8988T (cell line): Measurements from ENCODE around the gene RFT1.

Experiments
- DNase-seq: peaks from one replicate; pipeline ENCODE4 v3.0.0; 2011

Gene RFT1

GRCh38 chr3:53130179-53131061 is at the start of gene RFT1:
TSS of gene RFT1 (minus strand) at chr3:53130435. CDS start at chr3:53130400, 35 bp downstream.
- peak; percentile 69 for DNase-seq

GRCh38 chr3:53179580-53179979 is 49.3 kb upstream of the RFT1 start:
- DNase-seq = no peak

GRCh38 chr3:53178246-53178645 is 48.0 kb upstream of the RFT1 start:
- DNase-seq = no peak

- DNase-seq = no peak
Observed at GRCh38 chr3:53175613-53176540, 45.6 kb upstream of the RFT1 start.

- no peak for DNase-seq
Observed at GRCh38 chr3:53174346-53175250, 44.4 kb upstream of the RFT1 start.

GRCh38 chr3:53173107-53173506 is 42.9 kb upstream of the RFT1 start:
- no peak for DNase-seq

GRCh38 chr3:53171827-53172505 is 41.7 kb upstream of the RFT1 start:
- no peak for DNase-seq

- no peak for DNase-seq
Observed at GRCh38 chr3:53171064-53171418, 40.8 kb upstream of the RFT1 start.

- no peak for DNase-seq
Observed at GRCh38 chr3:53170325-53171063, 40.3 kb upstream of the RFT1 start.

- DNase-seq = no peak
Observed at GRCh38 chr3:53169832-53170324, 39.6 kb upstream of the RFT1 start.

GRCh38 chr3:53169045-53169831 is 39.0 kb upstream of the RFT1 start:
- no peak for DNase-seq

- no peak for DNase-seq
Observed at GRCh38 chr3:53168175-53168923, 38.1 kb upstream of the RFT1 start.

GRCh38 chr3:53167418-53168174 is 37.4 kb upstream of the RFT1 start:
- DNase-seq = no peak

- peak; percentile 66 for DNase-seq
Observed at GRCh38 chr3:53166781-53167291, 36.6 kb upstream of the RFT1 start.

GRCh38 chr3:53166206-53166605 is 36.0 kb upstream of the RFT1 start:
- DNase-seq = no peak

- peak; percentile 45 for DNase-seq
Observed at GRCh38 chr3:53164911-53165310, 34.7 kb upstream of the RFT1 start.

GRCh38 chr3:53163444-53164387 is 33.5 kb upstream of the RFT1 start:
- DNase-seq = no peak
